ENCODE results near the gene NPC2.
A peak's percentile ranks its signal among the peaks of the same experiment; 100 is the strongest.

Gene NPC2

GRCh38 chr14:74519316-74520074 is 26.4 kb upstream of the NPC2 start:
- DNase-seq (ENCODE audit: low spot score) = no peak

GRCh38 chr14:74518221-74518620 is 25.1 kb upstream of the NPC2 start:
- no peak for DNase-seq (ENCODE audit: low spot score)

DNA sequence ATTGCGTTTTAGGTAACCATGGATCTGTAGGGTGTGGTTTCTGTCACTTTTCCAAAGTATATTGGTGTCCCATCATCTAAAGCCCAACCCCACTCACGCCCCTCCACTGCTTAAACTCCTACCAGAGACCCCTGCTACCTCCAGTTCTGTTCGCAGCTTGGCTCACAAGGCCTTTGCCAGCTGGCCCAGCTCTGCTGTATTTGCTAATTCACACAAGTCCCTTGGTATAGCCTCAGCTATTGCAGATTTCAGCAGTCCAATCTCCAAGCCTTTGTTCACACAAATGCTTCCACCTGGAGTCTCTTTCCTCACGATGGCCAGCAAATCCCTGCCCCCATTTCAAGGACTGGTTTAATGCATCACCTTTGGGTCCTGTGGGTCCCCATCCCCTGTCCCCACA is 24.6 kb upstream of the NPC2 start:
- no peak for DNase-seq (ENCODE audit: low spot score)

GRCh38 chr14:74516451-74517160 is 23.5 kb upstream of the NPC2 start:
- peak; percentile 65 for DNase-seq (ENCODE audit: low spot score)

DNA sequence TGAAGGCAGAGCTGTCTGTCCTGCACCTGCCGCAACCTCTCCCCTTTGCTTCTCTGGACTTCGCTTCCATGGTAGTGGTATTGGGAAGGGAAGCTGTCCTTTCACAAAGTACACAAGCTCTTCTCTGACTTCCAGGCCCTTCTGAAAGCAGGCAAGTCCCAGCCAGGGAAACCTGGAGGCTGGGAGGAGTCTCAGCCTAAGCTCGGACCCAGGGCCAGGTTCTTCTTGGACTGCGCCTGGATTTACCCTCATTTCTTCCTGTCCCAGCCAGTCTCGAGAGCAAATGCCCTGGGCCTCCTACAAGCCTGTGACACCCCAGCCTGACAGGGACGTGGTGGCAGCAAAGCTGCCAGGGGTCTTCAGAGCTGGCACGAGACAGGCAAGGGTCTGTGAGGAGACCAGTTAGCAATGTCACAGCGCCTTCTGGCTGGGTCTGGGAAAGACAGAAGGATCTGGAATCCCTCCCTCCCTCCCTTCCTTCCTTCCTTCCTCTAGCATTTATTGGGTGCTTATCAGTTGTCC is 22.8 kb upstream of the NPC2 start:
- no peak for DNase-seq (ENCODE audit: low spot score)

DNA sequence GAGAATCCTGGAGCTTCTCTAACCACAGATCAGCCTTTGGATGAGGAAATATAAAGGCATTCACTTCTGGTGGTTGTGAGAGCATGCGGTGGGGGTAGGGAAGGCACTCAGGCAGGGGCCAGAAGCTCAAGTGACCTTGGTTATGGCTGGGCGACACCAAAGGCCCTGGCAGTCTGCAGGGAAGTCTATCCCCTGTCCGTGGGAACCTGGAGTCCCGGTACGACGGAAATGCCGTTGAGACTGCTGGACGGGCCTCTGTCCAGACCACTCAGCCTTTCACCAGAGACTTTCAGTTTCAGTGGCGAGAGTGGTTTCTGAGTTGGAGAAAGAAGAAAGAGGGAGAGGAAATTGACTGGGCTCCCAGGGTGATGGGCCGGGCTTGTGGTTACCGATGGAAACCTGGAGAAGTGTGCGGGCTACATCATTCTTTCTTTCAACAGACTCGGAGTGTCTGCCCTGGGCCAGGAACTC is 21.4 kb upstream of the NPC2 start:
- peak; percentile 81 for DNase-seq (ENCODE audit: low spot score)

DNA sequence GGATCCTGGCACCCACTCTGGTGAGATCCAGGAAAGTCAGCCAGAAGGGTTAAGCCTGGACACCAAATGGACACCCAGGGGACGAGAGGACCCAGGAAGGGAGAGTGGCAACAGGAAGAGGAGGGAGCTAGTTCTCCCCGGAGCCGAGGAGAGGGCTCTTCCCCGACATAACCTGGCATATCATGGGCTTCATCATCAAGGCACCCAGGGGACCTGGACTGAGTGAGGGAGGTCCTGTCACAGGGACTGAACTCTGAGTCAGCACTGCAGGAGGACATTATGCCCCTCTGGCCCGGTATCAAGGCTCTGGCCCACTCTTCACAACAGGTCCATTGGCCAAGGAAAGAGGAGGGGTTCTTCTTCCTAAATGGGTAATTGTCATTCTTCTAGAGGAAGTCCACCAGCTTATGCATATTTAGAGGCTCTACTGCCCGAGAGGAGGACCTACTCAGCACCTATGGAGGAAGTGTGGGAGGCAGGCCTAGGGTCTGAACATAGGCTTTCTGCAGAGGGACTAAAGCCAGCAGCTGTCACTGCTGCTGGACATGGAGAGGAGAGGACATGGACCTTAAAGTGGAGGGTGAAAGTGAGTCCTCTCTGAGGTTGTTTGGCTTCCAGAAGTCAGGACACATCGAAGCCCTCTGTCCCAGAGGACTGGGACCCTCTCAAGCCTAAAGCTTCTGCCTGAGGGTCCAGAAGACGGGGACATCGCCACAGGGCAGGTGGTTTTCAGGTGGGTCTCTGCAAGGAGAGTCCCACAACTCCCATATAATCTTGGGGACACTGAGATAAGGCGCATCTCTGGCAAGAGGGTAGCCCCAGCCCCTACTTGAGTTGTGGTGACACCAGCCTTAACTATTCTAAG is 19.1 kb upstream of the NPC2 start:
- DNase-seq (ENCODE audit: low spot score) = no peak

- peak; percentile 78 for DNase-seq (ENCODE audit: low spot score)
Observed at GRCh38 chr14:74510959-74511409, 17.9 kb upstream of the NPC2 start.

DNA sequence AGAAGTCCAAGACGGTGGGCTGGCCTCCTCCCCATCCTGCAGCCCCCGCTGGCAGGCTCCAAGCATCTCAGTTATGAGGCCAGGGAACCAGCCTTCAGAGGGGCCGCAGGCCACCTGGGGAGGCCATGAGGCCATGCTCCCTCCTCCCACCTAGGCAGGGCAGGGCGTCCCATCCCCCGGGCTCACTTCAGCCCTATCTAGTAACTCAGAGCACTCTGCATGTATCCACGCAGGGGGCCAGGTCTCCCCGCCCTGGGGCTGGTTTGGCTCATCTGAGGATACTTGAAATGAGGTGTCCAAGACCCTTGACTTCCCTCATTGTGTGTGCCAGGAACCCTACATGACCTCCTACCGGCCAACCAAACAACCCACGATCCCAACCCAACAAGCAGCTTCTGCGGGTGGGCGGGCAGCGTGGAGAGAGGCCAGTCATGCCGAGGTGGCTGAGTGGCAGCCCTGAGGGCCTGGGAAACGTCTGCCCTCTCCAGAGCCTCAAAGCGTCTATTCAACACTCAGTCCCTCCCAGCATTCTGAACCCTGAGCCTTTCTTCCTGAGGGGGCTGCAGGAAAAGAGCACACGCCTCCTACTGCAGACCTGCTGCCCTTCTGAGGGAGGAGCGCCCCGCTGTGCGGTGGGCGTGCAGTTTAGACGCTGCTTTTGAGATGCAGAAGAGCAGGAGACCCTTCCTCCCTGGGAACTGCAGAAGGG is 17.3 kb upstream of the NPC2 start:
- no peak for DNase-seq (ENCODE audit: low spot score)

- no peak for DNase-seq (ENCODE audit: low spot score)
Observed at GRCh38 chr14:74509587-74510222, 16.6 kb upstream of the NPC2 start.

DNA sequence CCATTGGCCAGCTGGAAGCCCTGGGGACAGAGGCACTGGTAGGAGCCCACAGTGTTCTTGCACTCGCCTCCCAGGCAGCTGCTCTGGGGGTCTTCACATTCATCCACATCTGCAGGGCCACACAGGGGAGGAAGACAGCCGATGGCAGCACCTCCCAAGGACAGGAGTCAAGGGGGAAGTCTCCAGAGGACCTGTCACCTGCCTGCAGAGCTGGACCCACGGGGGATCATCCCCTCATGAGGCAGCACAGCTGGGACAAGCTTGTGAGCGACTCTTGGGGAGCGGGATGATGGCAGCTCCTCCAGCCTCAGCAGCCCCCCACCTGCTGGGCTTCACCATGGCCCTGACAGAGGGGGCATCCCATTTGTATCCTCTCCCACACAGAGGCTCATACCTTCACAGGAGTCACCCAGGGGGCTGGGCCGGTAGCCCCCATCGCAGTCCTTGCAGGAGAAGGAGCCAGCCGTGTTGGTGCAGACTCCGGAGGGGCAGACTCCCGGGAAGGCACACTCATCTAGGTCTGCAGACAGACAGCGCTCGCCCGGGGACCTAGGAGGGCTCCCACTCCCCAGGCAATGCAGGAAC is 15.8 kb upstream of the NPC2 start:
- no peak for DNase-seq (ENCODE audit: low spot score)

DNA sequence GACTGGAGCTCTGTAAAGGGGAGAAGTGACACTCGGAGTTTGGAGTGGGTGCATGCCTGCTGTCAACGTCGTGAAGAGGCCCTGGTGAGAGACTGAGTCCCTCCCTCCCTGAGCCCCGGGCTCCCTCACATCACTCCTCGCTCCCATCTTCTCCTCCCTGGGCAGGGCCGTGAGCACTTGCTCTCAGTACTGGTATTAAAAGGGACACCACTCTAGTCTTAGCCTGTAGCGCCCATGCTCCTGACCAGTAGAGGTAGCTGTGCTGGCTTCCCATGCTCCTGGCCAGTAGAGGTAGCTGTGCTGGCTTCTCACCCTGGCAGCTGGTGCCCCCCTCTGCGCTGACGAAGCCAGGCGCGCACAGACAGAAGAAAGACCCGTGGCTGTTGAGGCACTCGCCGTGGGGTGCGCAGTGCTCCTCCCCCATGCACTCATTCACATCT is 15.2 kb upstream of the NPC2 start:
- no peak for DNase-seq (ENCODE audit: low spot score)

- DNase-seq (ENCODE audit: low spot score) = no peak
Observed at GRCh38 chr14:74507840-74508239, 14.7 kb upstream of the NPC2 start.

DNA sequence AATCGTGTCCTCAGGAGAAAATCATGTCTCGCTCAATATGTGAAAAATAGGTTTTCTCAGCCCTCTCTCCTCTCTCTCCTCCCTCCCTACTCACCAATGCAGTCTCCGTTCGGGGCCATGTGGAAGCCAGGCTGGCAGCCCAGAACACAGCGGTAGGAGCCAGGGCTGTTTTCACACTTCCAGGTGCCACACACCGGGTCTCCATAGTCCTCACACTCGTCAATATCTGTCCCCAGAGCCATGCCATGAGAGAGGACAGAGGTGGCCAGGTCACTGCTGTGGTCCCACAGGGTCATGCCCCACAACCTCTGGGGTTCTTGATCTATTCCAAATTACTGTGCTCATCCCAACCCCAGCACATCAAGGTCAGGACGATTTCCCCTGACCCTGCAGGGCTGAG is 14.0 kb upstream of the NPC2 start:
- DNase-seq (ENCODE audit: low spot score) = no peak

- DNase-seq (ENCODE audit: low spot score) = no peak
Observed at GRCh38 chr14:74506411-74506851, 13.3 kb upstream of the NPC2 start.

DNA sequence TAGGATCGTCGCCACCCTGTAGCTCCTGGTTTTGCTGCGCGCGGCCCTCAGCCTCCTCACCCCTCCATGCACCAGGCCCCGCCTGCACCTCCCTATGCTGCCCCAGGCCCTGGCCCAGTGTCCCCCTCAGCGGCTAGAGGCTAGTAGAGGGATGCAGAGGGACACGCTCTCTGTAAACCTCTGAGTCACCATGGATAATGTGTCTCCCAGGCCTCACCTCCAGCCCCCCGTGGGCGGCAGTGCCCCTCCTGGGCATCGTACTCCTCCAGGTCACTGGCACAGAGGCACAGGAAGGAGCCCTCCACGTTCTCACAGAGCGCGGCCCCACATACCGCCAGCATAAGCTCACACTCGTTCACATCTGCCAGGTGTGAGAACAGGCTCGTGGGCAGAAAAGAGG is 12.7 kb upstream of the NPC2 start:
- DNase-seq (ENCODE audit: low spot score) = no peak

GRCh38 chr14:74504874-74505720 is 12.0 kb upstream of the NPC2 start:
- no peak for DNase-seq (ENCODE audit: low spot score)

GRCh38 chr14:74504412-74504811 is 11.3 kb upstream of the NPC2 start:
- DNase-seq (ENCODE audit: low spot score) = no peak

- DNase-seq (ENCODE audit: low spot score) = no peak
Observed at GRCh38 chr14:74503938-74504335, 10.8 kb upstream of the NPC2 start.

Data from AG08395 (cell line).